Measurements from ENCODE around the gene AP5Z1. TPM values are rescaled to one million over a fixed set of nuclear protein-coding genes. Genes with fewer than 3 reads are reported as not detected.

Gene AP5Z1
- polyA plus RNA-seq, 2 of the 4 experiments (the other 2 are of a cell fraction), result 6.8 to 21.8 TPM

DNA sequence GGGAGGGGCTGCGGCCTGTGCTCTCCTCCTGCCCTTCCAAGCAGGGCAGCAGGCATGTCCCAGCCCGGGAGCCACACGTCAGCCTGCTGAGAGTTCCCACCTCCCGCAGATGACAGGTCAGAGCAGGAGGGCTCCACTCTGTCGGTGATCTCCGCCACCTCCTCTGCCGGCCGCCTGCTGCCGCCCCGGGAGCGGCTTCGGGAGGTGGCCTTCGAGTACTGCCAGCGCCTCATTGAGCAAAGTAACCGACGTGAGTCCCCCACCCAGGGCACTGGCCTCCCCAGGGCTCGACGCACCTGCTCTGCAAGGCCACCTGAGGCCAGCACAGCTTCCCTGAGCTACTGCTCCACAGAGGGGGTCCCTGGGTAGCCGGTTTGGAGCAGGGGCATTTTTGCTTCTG lies 9.4 kb downstream of the AP5Z1 start:
- ChIA-PET CTCF (interaction anchor here (1.9 to 2.8 kb wide), 2 partner anchors 14 to 98 kb away, joined by 9 to 12 read pairs; partner anchors contain the start of gene RADIL), POLR2A (interaction anchor here (1.4 kb wide), 1 partner anchor 9 kb away, joined by 4 read pairs; the partner anchor contains the start of gene AP5Z1)
- 88% methylated on average over 13 of the region's 19 CpGs for WGBS (ENCODE audit: missing lambda C conversion rate)

DNA sequence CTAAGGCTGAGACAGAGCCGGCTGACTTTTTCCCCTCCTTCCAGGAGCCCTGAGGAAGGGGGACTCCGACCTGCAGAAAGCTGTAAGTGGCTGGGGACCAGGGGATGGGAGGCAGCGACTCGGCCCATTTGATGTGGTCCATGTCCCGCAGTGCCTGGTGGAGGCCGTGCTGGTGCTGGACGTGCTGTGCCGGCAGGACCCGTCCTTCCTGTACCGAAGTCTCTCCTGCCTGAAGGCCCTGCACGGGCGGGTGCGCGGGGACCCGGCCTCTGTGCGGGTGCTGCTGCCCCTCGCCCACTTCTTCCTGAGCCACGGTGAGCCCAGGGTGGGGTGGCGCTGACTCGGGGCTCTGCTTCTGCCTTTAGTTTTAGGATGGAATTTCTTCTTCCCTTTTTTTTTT lies 9.9 kb downstream of the AP5Z1 start:
- no peak overlapping the region for H3K4me3 ChIP-seq
- 96% methylated on average over 17 of the region's 20 CpGs for WGBS (ENCODE audit: missing lambda C conversion rate)
- DNase-seq (ENCODE audit: low read depth in 1 of 2, low spot score in 1 of 2) (no peak), FAIRE-seq (no peak), ATAC-seq (no peak)
- CTCF ChIA-PET, result interaction anchor here (1.2 to 2.8 kb wide), 3 partner anchors 13 to 98 kb away, joined by 3 to 12 read pairs (median 9); partner anchors contain the start of gene RADIL
- no peaks in the 10 kb centered on the region for H3K4me1 ChIP-seq
- H3K27ac ChIP-seq, result no peak overlapping the region
- no peaks in the 10 kb centered on the region for H3K9me3 ChIP-seq
- H3K4me2 ChIP-seq, result no peak overlapping the region
- TF ChIP-seq NR3C1 (IDR thresholded peaks at IDR 0.05) (no peak), RFX5 (IDR thresholded peaks at IDR 0.05) (no peak)
- POLR2A ChIA-PET, result interaction anchor here (1.4 kb wide), 1 partner anchor 10 kb away, joined by 4 read pairs; the partner anchor contains the start of gene AP5Z1

More for the DNA sequence above, 9.4 kb downstream of the AP5Z1 start:
- Histone ChIP-seq H3K9me3 (no peaks in the 10 kb centered on the region), H3K27ac (no peak overlapping the region), H3K4me2 (no peak overlapping the region), H3K4me1 (no peaks in the 10 kb centered on the region), H3K4me3 (no peak overlapping the region)
- FAIRE-seq (no peak), ATAC-seq (no peak), DNase-seq (ENCODE audit: low read depth in 1 of 2, low spot score in 1 of 2) (no peak)
- TF ChIP-seq SREBF2 (IDR thresholded peaks at IDR 0.05) (no peak), ZNF302 (CRISPR knock-in tag; IDR thresholded peaks at IDR 0.05) (no peak), JUN (IDR thresholded peaks at IDR 0.05) (no peak), MYC (IDR thresholded peaks at IDR 0.05; ENCODE audit: borderline replicate concordance, low read length) (no peak), JUNB (IDR thresholded peaks at IDR 0.05) (no peak), TFCP2L1 (CRISPR knock-in tag; IDR thresholded peaks at IDR 0.05) (no peak), MAZ (IDR thresholded peaks at IDR 0.05; ENCODE audit: borderline replicate concordance, low read depth, low read length) (no peak), TP53 (CRISPR knock-in tag; IDR thresholded peaks at IDR 0.05) (no peak), POLR2AphosphoS2 (conservative IDR thresholded peaks at IDR 0.05; ENCODE audit: low read length) (no peak), FOSL2 (IDR thresholded peaks at IDR 0.05) (no peak), FOSL2 (CRISPR knock-in tag; IDR thresholded peaks at IDR 0.05) (no peak), ZFP36 (IDR thresholded peaks at IDR 0.05; ENCODE audit: borderline replicate concordance, partially characterized antibody) (no peak), CHD4 (IDR thresholded peaks at IDR 0.05; ENCODE audit: borderline replicate concordance) (no peak)
- TF ChIP-seq, protein P1, sequence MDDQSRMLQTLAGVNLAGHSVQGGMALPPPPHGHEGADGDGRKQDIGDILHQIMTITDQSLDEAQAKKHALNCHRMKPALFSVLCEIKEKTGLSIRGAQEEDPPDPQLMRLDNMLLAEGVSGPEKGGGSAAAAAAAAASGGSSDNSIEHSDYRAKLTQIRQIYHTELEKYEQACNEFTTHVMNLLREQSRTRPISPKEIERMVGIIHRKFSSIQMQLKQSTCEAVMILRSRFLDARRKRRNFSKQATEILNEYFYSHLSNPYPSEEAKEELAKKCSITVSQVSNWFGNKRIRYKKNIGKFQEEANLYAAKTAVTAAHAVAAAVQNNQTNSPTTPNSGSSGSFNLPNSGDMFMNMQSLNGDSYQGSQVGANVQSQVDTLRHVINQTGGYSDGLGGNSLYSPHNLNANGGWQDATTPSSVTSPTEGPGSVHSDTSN (IDR thresholded peaks at IDR 0.05), result no peak
- TF ChIP-seq, protein P2, sequence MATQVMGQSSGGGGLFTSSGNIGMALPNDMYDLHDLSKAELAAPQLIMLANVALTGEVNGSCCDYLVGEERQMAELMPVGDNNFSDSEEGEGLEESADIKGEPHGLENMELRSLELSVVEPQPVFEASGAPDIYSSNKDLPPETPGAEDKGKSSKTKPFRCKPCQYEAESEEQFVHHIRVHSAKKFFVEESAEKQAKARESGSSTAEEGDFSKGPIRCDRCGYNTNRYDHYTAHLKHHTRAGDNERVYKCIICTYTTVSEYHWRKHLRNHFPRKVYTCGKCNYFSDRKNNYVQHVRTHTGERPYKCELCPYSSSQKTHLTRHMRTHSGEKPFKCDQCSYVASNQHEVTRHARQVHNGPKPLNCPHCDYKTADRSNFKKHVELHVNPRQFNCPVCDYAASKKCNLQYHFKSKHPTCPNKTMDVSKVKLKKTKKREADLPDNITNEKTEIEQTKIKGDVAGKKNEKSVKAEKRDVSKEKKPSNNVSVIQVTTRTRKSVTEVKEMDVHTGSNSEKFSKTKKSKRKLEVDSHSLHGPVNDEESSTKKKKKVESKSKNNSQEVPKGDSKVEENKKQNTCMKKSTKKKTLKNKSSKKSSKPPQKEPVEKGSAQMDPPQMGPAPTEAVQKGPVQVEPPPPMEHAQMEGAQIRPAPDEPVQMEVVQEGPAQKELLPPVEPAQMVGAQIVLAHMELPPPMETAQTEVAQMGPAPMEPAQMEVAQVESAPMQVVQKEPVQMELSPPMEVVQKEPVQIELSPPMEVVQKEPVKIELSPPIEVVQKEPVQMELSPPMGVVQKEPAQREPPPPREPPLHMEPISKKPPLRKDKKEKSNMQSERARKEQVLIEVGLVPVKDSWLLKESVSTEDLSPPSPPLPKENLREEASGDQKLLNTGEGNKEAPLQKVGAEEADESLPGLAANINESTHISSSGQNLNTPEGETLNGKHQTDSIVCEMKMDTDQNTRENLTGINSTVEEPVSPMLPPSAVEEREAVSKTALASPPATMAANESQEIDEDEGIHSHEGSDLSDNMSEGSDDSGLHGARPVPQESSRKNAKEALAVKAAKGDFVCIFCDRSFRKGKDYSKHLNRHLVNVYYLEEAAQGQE (IDR thresholded peaks at IDR 0.05), result no peak

DNA sequence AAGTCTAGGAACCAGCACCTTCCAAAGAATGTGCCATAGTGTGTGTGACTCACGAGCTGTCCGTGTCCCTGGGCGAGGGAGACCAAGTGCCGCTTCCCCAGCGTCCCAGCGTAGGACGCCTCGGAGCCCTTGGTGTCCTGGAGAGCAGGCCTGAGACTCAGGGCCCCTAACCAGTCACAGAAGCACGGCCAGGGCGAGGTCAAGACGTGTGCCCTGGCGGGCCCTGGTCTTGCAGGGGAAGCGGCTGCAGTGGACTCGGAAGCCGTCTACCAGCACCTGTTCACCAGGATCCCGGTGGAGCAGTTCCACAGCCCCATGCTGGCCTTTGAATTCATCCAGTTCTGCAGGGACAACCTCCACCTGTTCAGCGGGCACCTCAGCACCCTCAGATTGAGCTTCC lies 10.6 kb downstream of the AP5Z1 start:
- Histone ChIP-seq H3K4me1 (no peaks in the 10 kb centered on the region), H3K4me3 (no peak overlapping the region), H3K9me3 (no peaks in the 10 kb centered on the region), H3K4me2 (no peak overlapping the region), H3K27ac (no peak overlapping the region)
- TF ChIP-seq, protein P3, sequence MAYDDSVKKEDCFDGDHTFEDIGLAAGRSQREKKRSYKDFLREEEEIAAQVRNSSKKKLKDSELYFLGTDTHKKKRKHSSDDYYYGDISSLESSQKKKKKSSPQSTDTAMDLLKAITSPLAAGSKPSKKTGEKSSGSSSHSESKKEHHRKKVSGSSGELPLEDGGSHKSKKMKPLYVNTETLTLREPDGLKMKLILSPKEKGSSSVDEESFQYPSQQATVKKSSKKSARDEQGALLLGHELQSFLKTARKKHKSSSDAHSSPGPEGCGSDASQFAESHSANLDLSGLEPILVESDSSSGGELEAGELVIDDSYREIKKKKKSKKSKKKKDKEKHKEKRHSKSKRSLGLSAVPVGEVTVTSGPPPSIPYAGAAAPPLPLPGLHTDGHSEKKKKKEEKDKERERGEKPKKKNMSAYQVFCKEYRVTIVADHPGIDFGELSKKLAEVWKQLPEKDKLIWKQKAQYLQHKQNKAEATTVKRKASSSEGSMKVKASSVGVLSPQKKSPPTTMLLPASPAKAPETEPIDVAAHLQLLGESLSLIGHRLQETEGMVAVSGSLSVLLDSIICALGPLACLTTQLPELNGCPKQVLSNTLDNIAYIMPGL (CRISPR knock-in tag; IDR thresholded peaks at IDR 0.05; ENCODE audit: borderline replicate concordance), result no peak
- TF ChIP-seq, protein P4, sequence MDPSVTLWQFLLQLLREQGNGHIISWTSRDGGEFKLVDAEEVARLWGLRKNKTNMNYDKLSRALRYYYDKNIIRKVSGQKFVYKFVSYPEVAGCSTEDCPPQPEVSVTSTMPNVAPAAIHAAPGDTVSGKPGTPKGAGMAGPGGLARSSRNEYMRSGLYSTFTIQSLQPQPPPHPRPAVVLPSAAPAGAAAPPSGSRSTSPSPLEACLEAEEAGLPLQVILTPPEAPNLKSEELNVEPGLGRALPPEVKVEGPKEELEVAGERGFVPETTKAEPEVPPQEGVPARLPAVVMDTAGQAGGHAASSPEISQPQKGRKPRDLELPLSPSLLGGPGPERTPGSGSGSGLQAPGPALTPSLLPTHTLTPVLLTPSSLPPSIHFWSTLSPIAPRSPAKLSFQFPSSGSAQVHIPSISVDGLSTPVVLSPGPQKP (IDR thresholded peaks at IDR 0.05; ENCODE audit: low read depth, low read length), result no peak
- TF ChIP-seq CHD2 (IDR thresholded peaks at IDR 0.05; ENCODE audit: low read length, partially characterized antibody) (no peak), EHF (CRISPR knock-in tag; IDR thresholded peaks at IDR 0.05) (no peak), HEYL (CRISPR knock-in tag; IDR thresholded peaks at IDR 0.05) (no peak)
- 95% methylated on average over 16 of the region's 17 CpGs for WGBS (ENCODE audit: missing lambda C conversion rate)
- FAIRE-seq (no peak), DNase-seq (ENCODE audit: low read depth in 1 of 2, low spot score in 1 of 2) (no peak), ATAC-seq (no peak)
- ChIA-PET CTCF (interaction anchor here (1.2 to 2.8 kb wide), 2 partner anchors 12 to 94 kb away, joined by 3 to 12 read pairs; no protein-coding TSS in a partner anchor), POLR2A (interaction anchor here (1.4 kb wide), 1 partner anchor 11 kb away, joined by 4 read pairs; the partner anchor contains the start of gene AP5Z1)
